Measurements from ENCODE around the gene SF3B3.
"Not testable (repeated sequence)": the region's sequence is repeated elsewhere in the genome, so short reads cannot be mapped to it uniquely, and the experiment has no call there.

The SF3B3 gene

GRCh38 chr16:70523076-70523742, 407 bp upstream of the SF3B3 start, which contains the start of gene COG4:
COG4 (minus strand) TSS chr16:70523554; CDS start chr16:70523543, 11 bp downstream.
- TF ChIP-seq LEF1 (IDR thresholded peaks at IDR 0.05; ENCODE audit: borderline replicate concordance) = no peak
- peak; percentile 98 for TF ChIP-seq ZNF384 (IDR thresholded peaks at IDR 0.05)
- no peak for TF ChIP-seq TARDBP (IDR thresholded peaks at IDR 0.05)
- TF ChIP-seq L3MBTL2 (conservative IDR thresholded peaks at IDR 0.05) = no peak; the same call in 1 of the 2 replicates
- no peak for TF ChIP-seq PKNOX1 (IDR thresholded peaks at IDR 0.05)
- no peak for TF ChIP-seq CTBP1 (IDR thresholded peaks at IDR 0.05; ENCODE audit: borderline replicate concordance)
- peak; percentile 73; the same call in 1 of the 2 replicates for TF ChIP-seq ELF4 (IDR thresholded peaks at IDR 0.05)
- TF ChIP-seq SP1 (IDR thresholded peaks at IDR 0.05) = no peak
- TF ChIP-seq FOXK2 (IDR thresholded peaks at IDR 0.05) = no peak
- no peak for TF ChIP-seq SUZ12 (IDR thresholded peaks at IDR 0.05)
- no peak for TF ChIP-seq ARNT (IDR thresholded peaks at IDR 0.05)
- TF ChIP-seq NFRKB (IDR thresholded peaks at IDR 0.05) = no peak
- TF ChIP-seq HDGF (IDR thresholded peaks at IDR 0.05; ENCODE audit: borderline replicate concordance) = no peak
- no peak for TF ChIP-seq BHLHE40 (IDR thresholded peaks at IDR 0.05; ENCODE audit: borderline replicate concordance)
- TF ChIP-seq FOXA1 (IDR thresholded peaks at IDR 0.05) = no peak
- peak; percentile 64; the same call in 1 of the 2 replicates for TF ChIP-seq FOXM1 (IDR thresholded peaks at IDR 0.05; ENCODE audit: borderline replicate concordance)
- ChIA-PET POLR2A (interaction anchor here (0.8 to 1.5 kb wide), 4 partner anchors 9 to 142 kb away, joined by 4 to 6 read pairs (median 6); partner anchors contain the start of gene ST3GAL2), CTCF (no interaction called here)
- DNase-seq (ENCODE audit: extremely low spot score) = peak; percentile 86

- DNase-seq (ENCODE audit: extremely low spot score); CTCF ChIA-PET: not testable (repeated sequence)
- POLR2A ChIA-PET = interaction anchor here (0.7 to 1.4 kb wide), 6 partner anchors 8 to 144 kb away, joined by 3 to 9 read pairs (median 3); partner anchors contain the start of genes FCSK and IL34
These were observed 796 bp downstream of the SF3B3 start for GRCh38 chr16:70524399-70524825.

- no peak for DNase-seq (ENCODE audit: extremely low spot score)
- ChIA-PET POLR2A (no interaction called here), CTCF (no interaction called here)
- no peak for TF ChIP-seq NFRKB (IDR thresholded peaks at IDR 0.05)
- no peak for TF ChIP-seq SUZ12 (IDR thresholded peaks at IDR 0.05)
- no peak for TF ChIP-seq CTBP1 (IDR thresholded peaks at IDR 0.05; ENCODE audit: borderline replicate concordance)
- no peak for TF ChIP-seq FOXM1 (IDR thresholded peaks at IDR 0.05; ENCODE audit: borderline replicate concordance)
- no peak for TF ChIP-seq FOXK2 (IDR thresholded peaks at IDR 0.05)
- TF ChIP-seq FOXA1 (IDR thresholded peaks at IDR 0.05) = no peak
- TF ChIP-seq ARNT (IDR thresholded peaks at IDR 0.05) = no peak
- TF ChIP-seq BHLHE40 (IDR thresholded peaks at IDR 0.05; ENCODE audit: borderline replicate concordance) = no peak
- no peak for TF ChIP-seq L3MBTL2 (conservative IDR thresholded peaks at IDR 0.05)
- TF ChIP-seq LEF1 (IDR thresholded peaks at IDR 0.05; ENCODE audit: borderline replicate concordance) = no peak
- no peak for TF ChIP-seq SP1 (IDR thresholded peaks at IDR 0.05)
- TF ChIP-seq TARDBP (IDR thresholded peaks at IDR 0.05) = no peak
- TF ChIP-seq HDGF (IDR thresholded peaks at IDR 0.05; ENCODE audit: borderline replicate concordance) = no peak
- no peak for TF ChIP-seq ELF4 (IDR thresholded peaks at IDR 0.05)
- TF ChIP-seq PKNOX1 (IDR thresholded peaks at IDR 0.05) = no peak
- no peak for TF ChIP-seq ZNF384 (IDR thresholded peaks at IDR 0.05)
These were observed 2.8 kb downstream of the SF3B3 start for GRCh38 chr16:70526403-70526802.

GRCh38 chr16:70527315-70527996, 3.8 kb downstream of the SF3B3 start:
- no peak for DNase-seq (ENCODE audit: extremely low spot score)
- ChIA-PET CTCF (no interaction called here), POLR2A (no interaction called here)
- TF ChIP-seq TARDBP (IDR thresholded peaks at IDR 0.05) (no peak), FOXM1 (IDR thresholded peaks at IDR 0.05; ENCODE audit: borderline replicate concordance) (no peak), ARNT (IDR thresholded peaks at IDR 0.05) (no peak), ELF4 (IDR thresholded peaks at IDR 0.05) (no peak), CTBP1 (IDR thresholded peaks at IDR 0.05; ENCODE audit: borderline replicate concordance) (no peak), FOXA1 (IDR thresholded peaks at IDR 0.05) (no peak), FOXK2 (IDR thresholded peaks at IDR 0.05) (no peak)

- no peak for DNase-seq (ENCODE audit: extremely low spot score)
- CTCF ChIA-PET = no interaction called here
- POLR2A ChIA-PET = no interaction called here
- TF ChIP-seq L3MBTL2 (conservative IDR thresholded peaks at IDR 0.05) = no peak
- no peak for TF ChIP-seq NFRKB (IDR thresholded peaks at IDR 0.05)
- no peak for TF ChIP-seq HDGF (IDR thresholded peaks at IDR 0.05; ENCODE audit: borderline replicate concordance)
- TF ChIP-seq ELF4 (IDR thresholded peaks at IDR 0.05) = no peak
- no peak for TF ChIP-seq FOXM1 (IDR thresholded peaks at IDR 0.05; ENCODE audit: borderline replicate concordance)
- TF ChIP-seq SUZ12 (IDR thresholded peaks at IDR 0.05) = no peak
- no peak for TF ChIP-seq LEF1 (IDR thresholded peaks at IDR 0.05; ENCODE audit: borderline replicate concordance)
- TF ChIP-seq CTBP1 (IDR thresholded peaks at IDR 0.05; ENCODE audit: borderline replicate concordance) = no peak
- no peak for TF ChIP-seq TARDBP (IDR thresholded peaks at IDR 0.05)
- TF ChIP-seq BHLHE40 (IDR thresholded peaks at IDR 0.05; ENCODE audit: borderline replicate concordance) = no peak
- TF ChIP-seq ZNF384 (IDR thresholded peaks at IDR 0.05) = no peak
- no peak for TF ChIP-seq ARNT (IDR thresholded peaks at IDR 0.05)
- no peak for TF ChIP-seq SP1 (IDR thresholded peaks at IDR 0.05)
- TF ChIP-seq PKNOX1 (IDR thresholded peaks at IDR 0.05) = no peak
- TF ChIP-seq FOXK2 (IDR thresholded peaks at IDR 0.05) = no peak
- TF ChIP-seq FOXA1 (IDR thresholded peaks at IDR 0.05) = no peak
These were observed 5.6 kb downstream of the SF3B3 start for GRCh38 chr16:70529051-70529777.

- DNase-seq (ENCODE audit: extremely low spot score); POLR2A ChIA-PET: not testable (repeated sequence)
- CTCF ChIA-PET = interaction anchor here (0.6 kb wide), 1 partner anchor 139 kb away, joined by 3 read pairs; no protein-coding TSS in a partner anchor
These were observed 6.3 kb downstream of the SF3B3 start for GRCh38 chr16:70529954-70530353.
